ENCODE measurements around the gene PRPF18.
"Not testable (repeated sequence)": the region's sequence is repeated elsewhere in the genome, so short reads cannot be mapped to it uniquely, and the experiment has no call there.

The PRPF18 gene

GRCh38 chr10:13586676-13587355 is at the start of gene PRPF18:
PRPF18 (plus strand) TSS chr10:13586965; CDS start chr10:13587087, 122 bp downstream.
- DNase-seq: peak; percentile 94
- in situ Hi-C loops (cut with MboI; ENCODE audit: low pct_unique_long_range_greater_than_20kb, low sequenced_read_pairs): no loop called here

GRCh38 chr10:13537985-13538384 is 48.8 kb upstream of the PRPF18 start:
- DNase-seq; in situ Hi-C loops (cut with MboI; ENCODE audit: low pct_unique_long_range_greater_than_20kb, low sequenced_read_pairs): not testable (repeated sequence)

- in situ Hi-C loops (cut with MboI; ENCODE audit: low pct_unique_long_range_greater_than_20kb, low sequenced_read_pairs): no loop called here
- no peak for DNase-seq
These were observed 44.2 kb upstream of the PRPF18 start for GRCh38 chr10:13542533-13542932.

GRCh38 chr10:13550802-13551201 is 36.0 kb upstream of the PRPF18 start:
- in situ Hi-C loops (cut with MboI; ENCODE audit: low pct_unique_long_range_greater_than_20kb, low sequenced_read_pairs): no loop called here
- DNase-seq: no peak

GRCh38 chr10:13555884-13556510 is 30.8 kb upstream of the PRPF18 start:
- in situ Hi-C loops (cut with MboI; ENCODE audit: low pct_unique_long_range_greater_than_20kb, low sequenced_read_pairs): no loop called here
- DNase-seq: no peak

DNA sequence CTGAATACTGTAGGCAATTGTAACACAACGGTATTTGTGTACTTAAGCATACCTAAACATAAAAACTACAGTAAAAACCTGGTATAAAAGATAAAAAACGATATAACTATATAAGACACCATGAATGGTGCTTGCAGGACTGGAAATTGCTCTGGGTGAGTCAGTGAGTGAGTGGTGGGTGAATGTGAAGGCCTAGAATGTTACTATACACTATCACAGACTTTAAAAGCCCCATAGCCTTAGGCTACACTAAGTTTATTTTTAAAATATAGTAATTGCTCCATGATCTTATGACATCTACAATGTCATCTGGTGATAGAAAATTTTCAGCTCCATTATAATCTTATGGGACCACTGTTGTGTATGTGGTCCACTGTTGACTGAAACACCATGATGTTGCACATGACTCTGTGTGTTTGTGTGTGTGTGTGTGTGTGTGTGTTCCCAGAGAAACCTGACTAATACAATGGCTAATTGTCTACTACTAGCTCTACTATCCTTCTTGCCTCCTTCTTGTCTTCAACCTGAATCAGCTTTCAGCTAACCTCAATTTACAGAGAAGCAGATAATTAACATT is 27.6 kb upstream of the PRPF18 start:
- in situ Hi-C loops (cut with MboI; ENCODE audit: low pct_unique_long_range_greater_than_20kb, low sequenced_read_pairs): no loop called here
- DNase-seq: no peak

- no peak for DNase-seq
- in situ Hi-C loops (cut with MboI; ENCODE audit: low pct_unique_long_range_greater_than_20kb, low sequenced_read_pairs): no loop called here
These were observed 26.2 kb upstream of the PRPF18 start for GRCh38 chr10:13560597-13560996.

DNA sequence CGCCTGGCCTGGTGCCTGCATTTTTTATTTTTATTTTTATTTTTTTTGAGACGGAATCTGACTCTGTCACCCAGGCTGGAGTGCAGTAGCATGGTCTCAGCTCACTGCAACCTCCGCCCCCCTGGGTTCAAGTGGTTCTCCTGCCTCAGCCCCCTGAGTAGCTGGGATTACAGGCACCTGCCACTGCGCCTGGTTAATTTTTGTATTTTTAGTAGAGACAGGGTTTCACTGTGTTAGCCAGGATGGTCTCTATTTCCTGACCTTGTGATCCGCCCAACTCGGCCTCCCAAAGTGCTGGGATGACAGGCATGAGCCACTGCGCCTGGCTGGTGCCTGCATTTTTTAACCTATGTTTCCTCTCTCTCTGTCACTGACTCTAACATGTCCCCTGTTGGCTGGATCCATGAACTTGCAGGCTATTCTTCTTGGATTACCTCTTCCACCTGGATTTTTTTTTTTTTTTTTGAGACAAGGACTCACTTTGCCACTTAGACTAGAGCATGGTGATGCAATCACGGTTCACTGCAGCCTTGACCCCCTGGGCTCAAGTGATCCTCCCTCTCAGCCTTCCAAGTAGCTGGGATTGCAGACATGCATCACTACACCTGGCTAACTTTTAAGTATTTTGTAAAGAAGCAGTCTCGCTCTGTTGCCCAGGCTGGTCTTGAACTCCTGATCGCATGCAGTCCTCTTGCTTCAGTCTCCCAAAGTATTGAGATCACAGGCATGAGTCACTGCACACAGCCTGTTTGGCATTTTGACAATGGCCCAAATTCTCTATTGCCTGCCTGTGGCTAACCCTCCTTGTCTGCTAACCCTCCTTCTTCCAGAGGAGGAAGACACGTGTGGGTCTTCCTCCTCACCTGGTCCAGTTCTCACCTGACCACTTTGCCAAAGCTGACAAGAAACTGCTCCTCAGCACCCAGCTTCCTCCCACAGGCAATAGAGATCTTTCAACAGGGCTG is 23.0 kb upstream of the PRPF18 start:
- in situ Hi-C loops (cut with MboI; ENCODE audit: low pct_unique_long_range_greater_than_20kb, low sequenced_read_pairs): no loop called here

GRCh38 chr10:13564576-13564975 is 22.2 kb upstream of the PRPF18 start:
- no peak for DNase-seq
- in situ Hi-C loops (cut with MboI; ENCODE audit: low pct_unique_long_range_greater_than_20kb, low sequenced_read_pairs): no loop called here

More for the DNA sequence above, 23.0 kb upstream of the PRPF18 start:
- DNase-seq: no peak

- DNase-seq: peak; percentile 20
- in situ Hi-C loops (cut with MboI; ENCODE audit: low pct_unique_long_range_greater_than_20kb, low sequenced_read_pairs): no loop called here
These were observed 19.7 kb upstream of the PRPF18 start for GRCh38 chr10:13567030-13567429.

- in situ Hi-C loops (cut with MboI; ENCODE audit: low pct_unique_long_range_greater_than_20kb, low sequenced_read_pairs): no loop called here
- no peak for DNase-seq
These were observed 15.2 kb upstream of the PRPF18 start for GRCh38 chr10:13571541-13571940.

DNA sequence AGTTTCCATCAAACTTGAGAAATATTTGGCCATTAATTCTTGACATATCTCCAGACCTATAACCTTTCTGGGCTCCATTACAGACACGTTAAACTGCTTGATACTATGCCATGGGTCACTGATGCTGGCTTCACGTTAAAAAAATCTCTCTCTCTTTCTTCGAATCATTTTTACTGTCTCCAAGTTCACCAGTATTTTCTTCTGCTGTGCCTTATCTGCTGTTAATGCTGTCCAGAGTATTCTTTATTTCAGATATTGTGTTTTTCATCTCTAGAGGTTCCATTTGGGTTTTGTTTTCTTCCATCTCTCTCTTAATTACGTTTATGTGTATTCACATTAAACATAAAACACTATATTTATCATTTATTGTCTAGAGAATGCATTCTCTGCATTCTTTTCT is 12.8 kb upstream of the PRPF18 start:
- in situ Hi-C loops (cut with MboI; ENCODE audit: low pct_unique_long_range_greater_than_20kb, low sequenced_read_pairs): no loop called here
- DNase-seq: no peak

DNA sequence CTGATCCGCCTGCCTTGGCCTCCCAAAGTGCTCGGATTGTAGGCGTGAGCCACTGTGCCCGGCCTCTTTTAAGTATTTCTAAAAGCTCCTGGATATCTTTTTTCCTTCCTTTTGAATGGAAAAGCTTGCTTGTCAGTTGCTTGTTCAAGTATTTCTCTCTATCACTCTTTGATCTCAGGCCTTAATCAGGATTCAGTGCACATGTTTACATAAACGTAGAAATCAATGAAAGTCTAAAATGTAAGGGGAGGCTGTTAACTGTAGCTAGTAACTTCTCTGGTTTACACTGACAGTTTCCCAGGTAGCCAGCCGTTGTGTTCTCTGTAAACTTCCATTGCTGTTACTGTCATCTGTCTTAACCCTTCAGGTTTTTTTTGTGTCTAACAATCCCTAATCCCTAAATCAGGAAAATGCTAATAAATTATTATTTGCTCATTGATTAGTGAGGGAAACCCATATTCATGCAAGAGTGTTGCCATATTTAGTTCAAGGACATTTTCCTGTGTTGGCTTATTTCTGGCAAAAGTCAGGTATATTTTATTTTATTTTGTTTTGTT is 1.5 kb upstream of the PRPF18 start:
- in situ Hi-C loops (cut with MboI; ENCODE audit: low pct_unique_long_range_greater_than_20kb, low sequenced_read_pairs): no loop called here
- no peak for DNase-seq

- no peak for DNase-seq
- in situ Hi-C loops (cut with MboI; ENCODE audit: low pct_unique_long_range_greater_than_20kb, low sequenced_read_pairs): no loop called here
These were observed 822 bp upstream of the PRPF18 start for GRCh38 chr10:13585943-13586342.

DNA sequence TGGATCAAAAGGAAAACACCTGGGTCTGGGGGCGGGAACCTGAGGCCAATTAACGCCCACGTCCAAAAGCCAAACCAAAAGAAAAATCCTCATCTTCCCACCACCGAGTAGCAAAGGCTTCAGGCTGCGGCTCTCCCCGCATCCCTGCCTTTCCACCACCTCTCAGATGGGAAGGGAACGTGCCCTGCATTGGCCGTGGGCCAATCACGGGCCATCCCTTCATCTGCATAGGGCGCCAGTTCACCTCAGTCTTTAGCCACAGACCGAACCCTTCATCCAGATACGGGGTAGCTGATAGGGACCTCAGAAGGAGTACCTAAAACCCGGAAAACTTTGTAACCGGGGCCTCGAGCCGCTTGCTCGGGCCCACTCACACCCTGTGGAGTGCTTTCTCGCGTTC is 626 bp downstream of the PRPF18 start:
- in situ Hi-C loops (cut with MboI; ENCODE audit: low pct_unique_long_range_greater_than_20kb, low sequenced_read_pairs): no loop called here
- DNase-seq: peak; percentile 18

DNA sequence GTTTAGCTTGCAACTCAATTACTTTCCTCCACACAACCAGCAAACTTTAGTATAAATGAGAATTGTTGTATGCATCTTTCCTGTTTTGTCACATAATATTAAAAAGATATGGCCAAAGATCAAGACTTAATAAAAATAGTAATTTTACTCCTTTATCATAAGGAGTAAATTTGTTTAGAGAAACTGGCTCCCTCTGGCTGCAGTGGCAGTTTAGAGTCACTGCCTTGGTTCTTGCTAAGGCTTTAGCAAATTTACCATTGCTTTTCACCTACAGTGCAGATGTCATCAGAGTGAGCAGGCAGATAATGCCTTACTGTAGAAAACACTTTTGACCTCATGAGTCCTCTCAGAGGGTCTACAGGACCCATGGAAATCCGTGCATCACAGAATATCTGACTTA is 2.6 kb downstream of the PRPF18 start:
- in situ Hi-C loops (cut with MboI; ENCODE audit: low pct_unique_long_range_greater_than_20kb, low sequenced_read_pairs): no loop called here
- DNase-seq: no peak

DNA sequence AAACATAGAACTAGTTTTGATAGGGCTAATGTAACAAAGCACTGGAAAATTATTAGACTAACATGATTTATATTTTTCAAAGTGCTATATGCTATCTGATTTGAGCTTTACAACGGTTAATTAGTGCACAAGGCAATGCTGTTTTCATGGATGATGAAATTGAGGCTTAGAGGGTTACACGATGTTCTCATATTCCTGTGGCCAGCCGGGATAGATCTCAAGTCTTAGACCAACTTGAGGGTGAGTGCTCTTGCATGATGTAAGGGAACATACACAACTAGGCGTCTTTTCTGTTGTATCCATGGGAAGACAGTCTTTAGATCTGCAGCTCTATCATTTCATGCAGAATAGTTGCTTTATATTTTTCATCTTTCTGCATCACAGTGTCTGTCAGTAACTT is 4.1 kb downstream of the PRPF18 start:
- in situ Hi-C loops (cut with MboI; ENCODE audit: low pct_unique_long_range_greater_than_20kb, low sequenced_read_pairs): no loop called here
- no peak for DNase-seq

DNA sequence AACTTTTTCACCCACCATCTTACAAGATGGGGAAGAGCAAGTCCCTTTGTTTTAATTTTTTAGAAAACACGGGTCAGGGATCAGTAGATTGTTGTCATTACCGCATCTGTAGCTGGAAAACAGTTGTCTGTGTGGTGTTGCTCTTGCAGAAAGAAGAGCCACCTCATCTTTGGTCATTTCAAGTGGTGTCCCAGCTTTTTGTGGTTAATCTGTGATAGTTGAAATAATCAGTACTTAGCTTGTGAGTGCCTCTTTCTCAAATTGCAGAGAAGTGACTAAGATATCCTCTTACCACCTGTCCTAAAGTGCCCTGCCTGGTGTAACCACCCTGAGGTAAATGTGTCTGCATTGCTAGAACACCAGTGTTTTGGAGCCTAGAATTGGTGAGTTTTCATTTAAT is 5.5 kb downstream of the PRPF18 start:
- in situ Hi-C loops (cut with MboI; ENCODE audit: low pct_unique_long_range_greater_than_20kb, low sequenced_read_pairs): no loop called here
- no peak for DNase-seq

GRCh38 chr10:13593535-13593934 is 6.8 kb downstream of the PRPF18 start:
- in situ Hi-C loops (cut with MboI; ENCODE audit: low pct_unique_long_range_greater_than_20kb, low sequenced_read_pairs): no loop called here
- no peak for DNase-seq

Measured in KBM-7 (cell line).